Measurements from ENCODE around the gene LRG1. TPM values are rescaled to one million over a fixed set of nuclear protein-coding genes. Genes with fewer than 3 reads are reported as not detected.
"Not testable (repeated sequence)": the region's sequence is repeated elsewhere in the genome, so short reads cannot be mapped to it uniquely, and the experiment has no call there.

The LRG1 gene
- total and polyA plus RNA-seq, 2 donors, result 3.9 to 4.6 TPM

- 13% methylated on average over 49 of the region's 49 CpGs for WGBS
- Histone ChIP-seq H3K4me1 (ENCODE audit: insufficient read depth) (no peaks in the 10 kb centered on the region), H3K4me3 (ENCODE audit: low read depth, low read length) (peak within 1 kb of the TSS; percentile 10), H3K36me3 (ENCODE audit: insufficient read depth) (no peaks in the 10 kb centered on the region), H3K27ac (ENCODE audit: low read depth) (no peak within 1 kb of the TSS)
- no peak for DNase-seq (ENCODE audit: extremely low spot score)
These were observed 4.8 kb downstream of the LRG1 start, which contains the start of gene PLIN5 for GRCh38 chr19:4534836-4535658. PLIN5 (minus strand) TSS chr19:4535224; CDS start chr19:4534074, 1,150 bp downstream.

GRCh38 chr19:4533835-4534424 is 5.9 kb downstream of the LRG1 start:
- WGBS, result 82% methylated on average over 9 of the region's 9 CpGs
- Histone ChIP-seq H3K27ac (ENCODE audit: low read depth) (no peak overlapping the region), H3K4me1 (ENCODE audit: insufficient read depth) (no peaks in the 10 kb centered on the region), H3K36me3 (ENCODE audit: insufficient read depth) (no peaks in the 10 kb centered on the region), H3K4me3 (ENCODE audit: low read depth, low read length) (no peak overlapping the region)
- DNase-seq (ENCODE audit: extremely low spot score), result no peak

GRCh38 chr19:4533334-4533733 is 6.5 kb downstream of the LRG1 start:
- 81% methylated on average over 9 of the region's 9 CpGs for WGBS
- H3K4me3 ChIP-seq (ENCODE audit: low read depth, low read length), result no peak overlapping the region
- no peaks in the 10 kb centered on the region for H3K36me3 ChIP-seq (ENCODE audit: insufficient read depth)
- no peaks in the 10 kb centered on the region for H3K4me1 ChIP-seq (ENCODE audit: insufficient read depth)
- no peak for DNase-seq (ENCODE audit: extremely low spot score)
- no peak overlapping the region for H3K27ac ChIP-seq (ENCODE audit: low read depth)

- no peaks in the 10 kb centered on the region for H3K4me1 ChIP-seq (ENCODE audit: insufficient read depth)
- no peak overlapping the region for H3K27ac ChIP-seq (ENCODE audit: low read depth)
- no peak overlapping the region for H3K4me3 ChIP-seq (ENCODE audit: low read depth, low read length)
- DNase-seq (ENCODE audit: extremely low spot score), result no peak
- WGBS, result 59% methylated on average over 28 of the region's 28 CpGs
- no peaks in the 10 kb centered on the region for H3K36me3 ChIP-seq (ENCODE audit: insufficient read depth)
These were observed 8.2 kb downstream of the LRG1 start for GRCh38 chr19:4531562-4532165.

- no peak for DNase-seq (ENCODE audit: extremely low spot score)
- no peak overlapping the region for H3K27ac ChIP-seq (ENCODE audit: low read depth)
- H3K4me1 ChIP-seq (ENCODE audit: insufficient read depth), result no peaks in the 10 kb centered on the region
- no peaks in the 10 kb centered on the region for H3K36me3 ChIP-seq (ENCODE audit: insufficient read depth)
- WGBS, result 78% methylated on average over 14 of the region's 14 CpGs
- H3K4me3 ChIP-seq (ENCODE audit: low read depth, low read length), result no peak overlapping the region
These were observed 9.8 kb downstream of the LRG1 start for GRCh38 chr19:4529924-4530522.

GRCh38 chr19:4528843-4529242 is 11.0 kb downstream of the LRG1 start:
- Histone ChIP-seq H3K4me3 (ENCODE audit: low read depth, low read length) (no peak overlapping the region), H3K36me3 (ENCODE audit: insufficient read depth) (no peaks in the 10 kb centered on the region), H3K4me1 (ENCODE audit: insufficient read depth) (no peaks in the 10 kb centered on the region), H3K27ac (ENCODE audit: low read depth) (no peak overlapping the region)
- DNase-seq (ENCODE audit: extremely low spot score), result no peak
- WGBS, result 77% methylated on average over 15 of the region's 15 CpGs

- not testable (repeated sequence) for H3K4me3 ChIP-seq (ENCODE audit: low read depth, low read length); H3K36me3 ChIP-seq (ENCODE audit: insufficient read depth); DNase-seq (ENCODE audit: extremely low spot score); H3K27ac ChIP-seq (ENCODE audit: low read depth); H3K4me1 ChIP-seq (ENCODE audit: insufficient read depth)
- WGBS, result 84% methylated on average over 8 of the region's 8 CpGs
These were observed 12.5 kb downstream of the LRG1 start for GRCh38 chr19:4527377-4527776.

- H3K4me1 ChIP-seq (ENCODE audit: insufficient read depth), result no peaks in the 10 kb centered on the region
- DNase-seq (ENCODE audit: extremely low spot score), result no peak
- 76% methylated on average over 23 of the region's 23 CpGs for WGBS
- no peak overlapping the region for H3K4me3 ChIP-seq (ENCODE audit: low read depth, low read length)
- no peaks in the 10 kb centered on the region for H3K36me3 ChIP-seq (ENCODE audit: insufficient read depth)
- H3K27ac ChIP-seq (ENCODE audit: low read depth), result no peak overlapping the region
These were observed 14.3 kb downstream of the LRG1 start for GRCh38 chr19:4525563-4526002.

GRCh38 chr19:4524808-4525562 is 14.9 kb downstream of the LRG1 start:
- no peaks in the 10 kb centered on the region for H3K4me1 ChIP-seq (ENCODE audit: insufficient read depth)
- WGBS, result 66% methylated on average over 23 of the region's 23 CpGs
- no peak overlapping the region for H3K4me3 ChIP-seq (ENCODE audit: low read depth, low read length)
- H3K27ac ChIP-seq (ENCODE audit: low read depth), result no peak overlapping the region
- no peaks in the 10 kb centered on the region for H3K36me3 ChIP-seq (ENCODE audit: insufficient read depth)
- DNase-seq (ENCODE audit: extremely low spot score), result no peak

GRCh38 chr19:4523306-4524110 is 16.3 kb downstream of the LRG1 start:
- H3K4me3 ChIP-seq (ENCODE audit: low read depth, low read length), result no peak overlapping the region
- no peak overlapping the region for H3K27ac ChIP-seq (ENCODE audit: low read depth)
- H3K36me3 ChIP-seq (ENCODE audit: insufficient read depth), result no peaks in the 10 kb centered on the region
- no peaks in the 10 kb centered on the region for H3K4me1 ChIP-seq (ENCODE audit: insufficient read depth)
- no peak for DNase-seq (ENCODE audit: extremely low spot score)
- WGBS, result 76% methylated on average over 53 of the region's 53 CpGs

- 87% methylated on average over 15 of the region's 15 CpGs for WGBS
- H3K27ac ChIP-seq (ENCODE audit: low read depth), result no peak overlapping the region
- DNase-seq (ENCODE audit: extremely low spot score), result no peak
- H3K4me3 ChIP-seq (ENCODE audit: low read depth, low read length), result no peak overlapping the region
- no peaks in the 10 kb centered on the region for H3K4me1 ChIP-seq (ENCODE audit: insufficient read depth)
- H3K36me3 ChIP-seq (ENCODE audit: insufficient read depth), result no peaks in the 10 kb centered on the region
These were observed 17.4 kb downstream of the LRG1 start for GRCh38 chr19:4522291-4523002.

- Histone ChIP-seq H3K36me3 (ENCODE audit: insufficient read depth) (no peaks in the 10 kb centered on the region), H3K4me1 (ENCODE audit: insufficient read depth) (no peaks in the 10 kb centered on the region), H3K27ac (ENCODE audit: low read depth) (no peak overlapping the region), H3K4me3 (ENCODE audit: low read depth, low read length) (no peak overlapping the region)
- 84% methylated on average over 5 of the region's 5 CpGs for WGBS
- DNase-seq (ENCODE audit: extremely low spot score), result no peak
These were observed 18.0 kb downstream of the LRG1 start for GRCh38 chr19:4521888-4522242.

Data from urinary bladder (tissue), 4 donors.